ENCODE results near the gene ACBD4.

ACBD4 gene

DNA sequence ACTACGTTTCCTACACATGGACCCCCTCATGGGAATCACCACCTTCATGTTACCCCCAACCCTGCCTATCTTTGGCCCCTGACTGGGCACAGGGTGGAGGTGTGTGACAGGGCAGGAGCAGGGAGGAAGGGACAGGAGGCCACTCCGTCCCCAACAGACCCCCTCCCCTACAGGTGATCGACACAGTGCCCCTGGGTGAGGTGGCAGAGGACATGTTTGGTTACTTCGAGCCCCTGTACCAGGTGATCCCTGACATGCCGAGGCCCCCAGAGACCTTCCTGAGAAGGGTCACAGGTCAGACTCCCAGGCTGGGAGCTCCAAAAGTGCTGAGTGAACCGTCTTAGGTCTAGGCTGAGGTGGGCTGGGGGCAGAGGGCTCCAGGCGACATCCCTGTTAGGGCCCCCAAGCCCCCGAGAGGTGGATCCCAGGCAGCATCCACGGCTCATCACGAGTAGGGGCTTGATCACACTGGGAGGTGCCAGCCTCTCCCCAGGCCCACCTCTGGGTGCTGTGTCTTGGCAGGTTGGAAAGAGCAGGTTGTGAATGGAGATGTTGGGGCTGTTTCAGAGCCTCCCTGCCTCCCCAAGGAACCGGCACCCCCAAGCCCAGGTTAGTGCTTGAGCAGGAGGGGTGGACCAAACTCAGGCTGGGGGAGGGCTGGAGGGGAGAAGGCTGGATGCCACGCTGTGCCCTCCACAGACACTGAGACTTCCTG lies 1.5 kb downstream of the ACBD4 start:
- no peak for DNase-seq (ENCODE audit: low read depth)

GRCh38 chr17:45137561-45138305 lies 2.2 kb downstream of the ACBD4 start:
- DNase-seq (ENCODE audit: low read depth) = no peak

DNA sequence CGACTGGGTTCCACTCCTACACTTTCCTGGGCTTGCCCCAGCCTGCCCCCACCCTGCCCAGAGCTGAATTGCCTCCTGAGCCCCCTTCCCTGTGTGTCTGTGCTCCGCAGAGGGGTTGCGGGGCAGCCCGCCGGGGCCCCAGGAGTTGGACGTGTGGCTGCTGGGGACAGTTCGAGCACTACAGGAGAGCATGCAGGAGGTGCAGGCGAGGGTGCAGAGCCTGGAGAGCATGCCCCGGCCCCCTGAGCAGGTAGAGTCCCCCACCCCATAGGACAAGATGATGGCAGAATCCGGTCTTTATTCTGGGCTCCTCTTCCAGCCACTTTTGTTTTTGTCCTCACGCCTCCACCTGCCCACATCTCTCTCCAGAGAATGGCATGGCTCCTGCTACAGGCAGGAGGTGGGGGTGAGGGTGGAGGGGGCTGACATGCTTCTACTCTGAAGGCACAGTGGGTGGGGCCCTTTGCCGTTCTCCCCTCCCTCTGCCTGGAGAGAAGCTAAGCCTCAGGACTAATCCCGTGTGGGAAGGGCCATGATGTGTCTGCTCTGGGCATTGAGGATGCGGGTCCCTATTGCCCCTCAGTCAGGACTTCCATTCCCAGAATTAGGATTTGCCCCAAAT lies 3.5 kb downstream of the ACBD4 start:
- no peak for DNase-seq (ENCODE audit: low read depth)

GRCh38 chr17:45139533-45139920 lies 4.0 kb downstream of the ACBD4 start:
- no peak for DNase-seq (ENCODE audit: low read depth)

DNA sequence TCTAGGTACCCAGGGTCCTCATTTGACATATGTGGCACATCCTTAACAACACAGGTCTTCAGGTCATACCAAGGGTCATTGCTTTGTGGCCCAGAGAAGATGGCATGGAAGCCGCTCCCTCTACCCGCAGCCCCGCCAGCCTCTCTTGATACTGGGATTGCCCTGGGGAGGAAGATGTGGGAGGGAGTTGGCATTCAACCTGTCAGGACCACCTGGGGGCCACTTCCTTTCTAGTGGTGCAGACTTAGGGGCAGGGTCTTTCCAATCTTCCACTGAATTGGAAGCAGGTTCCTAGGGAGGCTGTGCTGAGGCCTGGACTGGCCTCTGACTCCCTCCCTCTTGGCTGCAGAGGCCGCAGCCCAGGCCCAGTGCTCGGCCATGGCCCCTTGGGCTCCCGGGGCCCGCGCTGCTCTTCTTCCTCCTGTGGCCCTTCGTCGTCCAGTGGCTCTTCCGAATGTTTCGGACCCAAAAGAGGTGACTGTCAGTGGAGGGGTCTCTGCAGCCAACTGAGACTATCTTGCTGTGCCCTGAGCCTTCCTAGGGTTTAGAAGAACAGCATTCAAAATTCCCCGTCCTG lies 7.7 kb downstream of the ACBD4 start:
- DNase-seq (ENCODE audit: low read depth) = no peak

DNA sequence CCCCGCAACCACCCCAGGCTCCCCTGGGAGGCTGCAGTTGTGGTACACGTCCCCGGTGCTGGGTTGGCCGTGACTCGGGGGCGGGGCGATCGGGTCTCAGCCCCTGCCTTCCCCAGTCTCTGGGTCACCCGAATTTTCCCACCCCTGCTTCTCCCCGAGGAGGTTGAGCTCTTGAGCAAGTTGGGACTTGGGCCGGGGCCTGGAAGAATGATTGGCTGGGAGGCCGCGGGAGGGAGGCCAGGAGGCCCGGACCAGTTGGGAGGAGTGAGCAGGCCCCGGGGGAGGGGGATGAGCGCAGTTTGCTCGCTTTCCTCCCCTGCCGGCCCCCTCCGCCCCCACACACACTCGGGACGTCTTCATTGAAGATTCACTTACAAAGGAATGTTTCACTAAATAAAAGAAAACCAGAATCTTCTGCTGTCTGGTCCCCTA lies 8.3 kb downstream of the ACBD4 start:
- no peak for DNase-seq (ENCODE audit: low read depth)

DNA sequence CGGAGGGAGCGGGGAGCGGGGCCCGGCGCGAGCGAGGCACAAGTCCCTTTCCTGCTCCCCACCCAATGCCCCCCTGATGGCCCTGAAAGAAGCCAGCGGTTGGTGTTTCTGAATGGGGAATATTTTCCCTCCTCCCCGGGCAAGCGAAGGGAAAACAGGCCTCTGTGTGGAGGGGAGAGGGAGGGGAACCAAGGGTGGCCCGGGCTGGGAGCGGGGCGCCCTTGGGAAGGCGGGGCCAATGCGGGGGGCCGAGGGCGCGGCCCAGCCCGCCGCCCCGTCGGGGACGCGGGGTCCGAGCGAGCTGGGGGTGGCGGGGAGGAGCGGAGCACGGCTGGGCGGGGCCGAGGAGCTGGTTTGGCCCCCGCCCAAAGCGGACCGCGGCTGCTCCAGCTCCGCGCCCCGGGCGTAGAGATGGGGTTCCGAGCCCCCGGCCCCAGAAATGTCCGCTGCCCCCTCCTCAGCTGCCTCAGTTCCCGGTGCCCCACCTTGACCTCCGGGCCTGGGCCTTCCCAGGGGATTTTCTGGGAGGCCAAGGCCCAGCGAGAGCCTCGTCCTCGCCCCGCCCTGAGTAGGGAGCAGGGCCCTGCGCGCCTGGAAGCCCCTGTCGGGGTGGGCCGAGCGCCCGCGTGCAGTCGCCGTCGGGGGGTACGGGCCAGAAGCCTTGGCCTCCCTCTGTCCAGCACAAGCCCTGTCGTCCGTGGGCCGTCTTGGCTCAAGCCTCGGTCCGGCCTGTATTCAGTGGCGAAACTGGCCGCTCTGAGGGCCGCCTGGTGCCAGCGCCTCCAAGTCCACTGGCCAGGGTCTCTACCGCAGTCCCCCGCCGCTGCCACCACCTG lies 8.9 kb downstream of the ACBD4 start:
- no peak for DNase-seq (ENCODE audit: low read depth)

GRCh38 chr17:45145035-45145389 lies 9.5 kb downstream of the ACBD4 start:
- DNase-seq (ENCODE audit: low read depth) = no peak

DNA sequence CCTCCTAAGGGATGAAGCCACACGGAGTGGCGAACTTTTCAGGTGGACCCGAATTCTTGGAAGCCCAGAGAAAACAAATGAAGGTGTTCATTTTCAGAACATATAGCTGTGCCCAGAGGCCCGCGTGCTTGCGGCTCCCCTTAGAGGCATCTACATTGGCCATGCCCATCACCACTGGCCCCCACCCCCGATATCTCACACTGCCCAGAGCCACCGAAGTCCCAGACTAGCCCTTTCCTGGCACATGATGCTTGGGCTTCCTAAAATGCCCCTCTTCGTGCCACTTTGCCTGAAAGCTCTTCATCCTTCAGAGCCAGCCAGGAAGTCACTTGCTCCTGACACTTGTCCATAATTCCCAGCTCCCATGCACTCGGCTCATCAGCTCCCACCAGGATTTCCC lies 10.7 kb downstream of the ACBD4 start:
- no peak for DNase-seq (ENCODE audit: low read depth)

DNA sequence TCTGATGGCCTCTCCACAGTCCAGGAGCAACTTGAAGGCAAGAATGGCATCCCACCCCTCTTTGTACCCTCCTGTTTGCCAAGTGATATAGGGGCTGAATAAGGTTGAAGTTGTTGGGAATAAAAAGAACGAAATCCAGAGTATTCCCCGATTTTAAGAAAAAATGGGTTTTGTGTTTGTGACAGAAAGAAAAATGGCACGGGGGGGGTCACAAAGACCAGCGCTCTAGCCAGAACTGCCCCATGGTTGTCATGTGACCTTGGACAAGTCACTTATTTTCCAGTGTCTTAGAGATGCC lies 11.1 kb downstream of the ACBD4 start:
- DNase-seq (ENCODE audit: low read depth) = no peak

DNA sequence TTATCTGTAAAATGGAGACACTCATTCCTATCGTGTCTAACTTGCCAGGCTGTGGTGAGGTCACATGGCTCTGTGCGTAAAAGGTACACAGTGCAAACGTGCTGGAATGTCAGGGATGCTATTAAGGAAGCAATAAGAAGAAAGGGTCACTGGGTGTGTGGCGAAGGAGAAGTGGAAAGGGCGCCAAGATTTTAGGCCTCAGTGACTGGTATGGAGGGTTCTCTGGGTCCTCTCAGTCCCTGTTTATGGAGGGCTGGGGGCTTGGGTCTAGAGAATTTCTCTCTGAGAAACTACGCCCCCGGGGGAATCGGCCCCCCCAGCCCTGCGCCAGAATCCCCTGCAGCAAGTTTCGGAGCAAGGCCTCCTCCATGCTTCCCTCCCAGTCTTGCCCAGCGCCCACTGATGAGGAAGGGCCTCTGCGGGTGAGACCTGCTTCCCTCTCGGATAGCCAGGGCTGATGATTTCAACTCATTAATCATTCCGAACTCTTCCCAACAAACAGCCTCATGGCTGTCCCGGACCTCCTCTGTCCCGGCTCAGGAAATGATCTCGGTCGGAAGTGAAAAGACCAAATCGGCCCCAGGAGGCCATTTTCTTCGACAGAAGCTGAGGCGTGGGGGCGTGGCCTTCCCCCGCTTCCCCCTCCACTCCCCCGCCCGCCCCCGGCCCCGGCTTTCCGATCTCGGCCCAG lies 11.5 kb downstream of the ACBD4 start:
- peak; percentile 41 for DNase-seq (ENCODE audit: low read depth)

- peak; percentile 44 for DNase-seq (ENCODE audit: low read depth)
Measured at GRCh38 chr17:45147581-45148182, 12.2 kb downstream of the ACBD4 start.

- peak; percentile 95 for DNase-seq (ENCODE audit: low read depth)
Measured at GRCh38 chr17:45148183-45149036, 12.9 kb downstream of the ACBD4 start, which contains the start of gene HEXIM1. Gene HEXIM1 (plus strand): TSS chr17:45148475. CDS start chr17:45149191, 716 bp downstream.

DNA sequence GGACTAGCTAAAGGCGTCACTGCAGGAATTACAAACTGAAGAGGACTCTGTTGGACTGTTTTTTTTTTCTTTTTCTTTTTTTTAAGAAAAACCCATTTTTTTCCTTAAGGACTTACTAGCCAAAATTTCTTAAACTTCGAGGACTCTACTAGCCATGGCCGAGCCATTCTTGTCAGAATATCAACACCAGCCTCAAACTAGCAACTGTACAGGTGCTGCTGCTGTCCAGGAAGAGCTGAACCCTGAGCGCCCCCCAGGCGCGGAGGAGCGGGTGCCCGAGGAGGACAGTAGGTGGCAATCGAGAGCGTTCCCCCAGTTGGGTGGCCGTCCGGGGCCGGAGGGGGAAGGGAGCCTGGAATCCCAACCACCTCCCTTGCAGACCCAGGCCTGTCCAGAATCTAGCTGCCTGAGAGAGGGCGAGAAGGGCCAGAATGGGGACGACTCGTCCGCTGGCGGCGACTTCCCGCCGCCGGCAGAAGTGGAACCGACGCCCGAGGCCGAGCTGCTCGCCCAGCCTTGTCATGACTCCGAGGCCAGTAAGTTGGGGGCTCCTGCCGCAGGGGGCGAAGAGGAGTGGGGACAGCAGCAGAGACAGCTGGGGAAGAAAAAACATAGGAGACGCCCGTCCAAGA lies 13.7 kb downstream of the ACBD4 start:
- no peak for DNase-seq (ENCODE audit: low read depth)

GRCh38 chr17:45149669-45150664 lies 14.5 kb downstream of the ACBD4 start:
- no peak for DNase-seq (ENCODE audit: low read depth)

DNA sequence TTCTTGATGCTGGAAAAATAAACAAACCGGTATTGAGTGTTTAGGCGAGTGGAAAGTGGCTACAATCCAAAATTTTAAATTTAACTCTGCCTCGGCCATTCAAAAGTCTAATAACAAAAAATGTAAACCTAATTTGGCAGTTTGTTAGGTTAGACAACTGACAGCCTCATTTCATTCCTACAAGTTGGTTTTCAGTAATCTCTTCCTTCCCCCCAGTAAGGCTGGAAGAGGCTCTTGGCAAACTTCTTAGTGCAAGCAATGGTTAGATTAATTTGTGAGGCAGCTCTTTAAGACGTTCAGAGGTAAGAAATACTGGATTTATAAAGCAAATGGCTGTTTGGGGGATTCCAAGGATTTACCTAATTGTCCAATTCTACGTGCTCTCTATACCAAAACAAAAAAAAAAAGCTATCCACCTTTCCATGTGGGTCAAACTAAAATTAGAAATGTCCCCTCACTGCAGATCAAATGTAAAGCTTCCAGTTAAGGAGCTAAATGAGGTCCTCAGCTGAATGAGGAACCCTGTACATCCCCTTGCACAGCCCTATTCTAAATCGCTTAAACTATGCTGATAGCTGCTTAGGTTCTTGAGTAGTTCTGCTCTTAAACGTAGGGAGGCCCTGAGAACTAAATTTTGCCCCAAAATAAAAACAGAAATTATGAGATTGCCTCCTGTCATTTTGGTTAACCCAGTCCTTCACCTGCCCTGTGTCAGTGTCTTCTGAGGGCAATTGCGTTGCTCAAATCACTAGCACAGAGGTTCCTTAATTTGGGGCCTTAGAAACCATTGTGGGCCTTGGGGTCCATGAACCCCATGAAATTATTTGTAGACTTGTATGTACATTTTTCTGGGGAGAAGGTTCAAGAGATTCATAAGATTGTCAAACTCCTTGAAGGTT lies 15.7 kb downstream of the ACBD4 start:
- DNase-seq (ENCODE audit: low read depth) = no peak

- DNase-seq (ENCODE audit: low read depth) = no peak
Measured at GRCh38 chr17:45155029-45155428, 19.5 kb downstream of the ACBD4 start.

All from stimulated activated CD8-positive, alpha-beta memory T cell treated with anti-CD3 and anti-CD28 coated beads, Interleukin-15, amount 100 ng/mL, for 1 hour (primary cell).